SH-SY5Y (cell line): ENCODE measurements around the gene PRAC1.

ENCODE experiments used
- GATA2 ChIP-seq: IDR thresholded peaks from 2 replicates; pipeline ENCODE4 v1.6.1; 2011; ENCODE audit warnings: mild to moderate bottlenecking, low read depth, low read length
- GATA3 ChIP-seq: IDR thresholded peaks from 2 replicates; pipeline ENCODE4 v1.6.1; 2011; ENCODE audit warnings: low read depth, mild to moderate bottlenecking, low read length, moderate library complexity

The PRAC1 gene

DNA sequence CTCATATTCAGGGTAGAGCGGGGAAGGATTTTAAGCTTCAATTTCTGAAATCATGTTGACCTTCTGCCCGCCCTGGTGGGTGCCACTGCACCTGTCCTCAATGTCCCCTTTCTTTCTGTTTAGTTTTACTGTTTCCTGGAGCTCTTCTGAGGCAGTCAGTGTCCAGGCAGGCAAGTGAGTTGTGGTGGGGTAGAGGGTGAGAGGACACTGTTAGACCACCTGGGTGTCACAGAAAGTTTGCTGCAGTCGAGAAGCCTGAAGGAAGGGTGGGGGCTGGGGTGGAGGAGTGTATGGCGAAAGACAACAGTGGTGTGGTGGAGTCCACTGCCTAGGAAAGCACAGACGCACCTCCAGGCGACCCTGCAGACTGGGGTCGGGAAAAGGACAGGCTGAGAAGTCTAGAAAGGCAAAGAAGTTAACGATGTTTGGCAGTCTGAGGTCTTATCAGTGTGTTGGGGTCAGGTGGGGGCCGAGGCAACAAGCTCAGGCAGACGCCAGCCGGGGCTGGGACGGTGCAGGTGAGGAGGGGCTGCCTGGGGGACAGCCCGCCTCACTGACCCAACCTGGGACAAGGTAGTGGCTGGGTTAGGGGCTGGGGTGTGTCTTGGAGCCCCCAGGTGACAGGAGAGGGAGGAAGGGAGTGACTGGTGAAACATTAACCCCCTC lies 29.5 kb upstream of the PRAC1 start:
- TF ChIP-seq GATA3 (no peak), GATA2 (no peak)

DNA sequence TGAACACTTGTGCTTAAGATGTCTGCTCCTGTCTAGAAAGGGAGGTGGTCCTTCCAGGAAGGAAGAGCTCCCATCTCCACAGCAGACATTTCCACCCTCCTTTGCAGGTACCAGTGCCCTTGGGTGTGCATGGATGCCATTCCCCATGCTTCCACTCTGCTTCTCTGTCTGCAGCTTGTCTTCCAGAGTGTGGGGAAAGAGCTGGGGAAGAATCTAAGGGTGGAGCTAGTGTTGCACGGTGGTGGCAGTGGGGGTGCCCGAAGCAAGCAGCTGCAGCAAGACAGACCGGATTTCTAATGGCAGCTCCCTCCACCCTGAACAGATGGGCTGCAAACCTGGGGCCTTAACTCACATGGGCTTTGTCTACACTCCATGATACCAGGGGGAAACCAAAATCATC lies 28.9 kb upstream of the PRAC1 start:
- TF ChIP-seq GATA3 (no peak), GATA2 (no peak)

DNA sequence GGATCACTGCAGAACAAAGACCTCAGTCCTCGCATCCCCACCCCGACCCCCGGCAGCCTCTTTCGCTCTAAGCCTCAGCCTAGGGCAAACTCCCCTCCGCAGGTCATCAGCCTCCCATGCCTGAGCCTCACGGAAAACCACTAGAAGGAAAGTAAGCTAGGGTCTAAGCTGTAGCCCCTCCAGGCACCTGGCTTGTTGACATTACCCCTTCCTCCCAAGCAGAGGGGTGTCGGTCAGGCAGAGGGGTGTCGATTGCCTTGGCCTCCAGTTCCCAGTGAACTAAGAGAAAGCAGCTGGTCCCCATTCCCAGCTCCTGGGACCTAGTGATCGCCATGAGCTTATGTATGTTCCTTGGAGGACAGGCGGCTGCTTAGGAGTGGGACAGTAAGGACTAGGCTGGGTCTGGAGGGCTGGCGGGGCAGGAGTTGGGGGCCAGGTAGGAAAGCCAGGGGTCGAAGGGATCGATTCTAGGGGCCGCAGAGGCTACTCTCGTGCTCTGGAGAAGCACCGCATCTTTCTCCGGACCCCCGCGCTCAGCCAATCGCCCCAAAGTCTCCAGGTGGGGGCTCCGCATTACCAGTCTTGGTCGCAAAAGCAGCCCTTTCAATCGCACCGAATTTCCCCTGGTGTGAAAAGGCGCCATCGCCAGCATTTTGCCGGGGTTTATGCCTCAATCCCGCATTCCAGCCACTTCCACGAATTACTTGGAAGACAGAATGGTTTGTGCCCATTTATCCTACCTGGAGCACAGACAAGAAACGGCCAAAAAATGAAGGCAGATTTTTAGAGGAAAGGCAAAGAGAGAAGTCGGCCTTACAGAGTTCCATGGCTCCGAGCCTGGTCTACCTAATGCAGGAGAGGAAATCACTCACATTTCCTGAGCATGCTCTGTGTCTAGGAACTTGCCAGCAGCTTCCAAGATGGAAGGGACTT lies 27.6 kb upstream of the PRAC1 start:
- TF ChIP-seq GATA2 (no peak), GATA3 (no peak)

DNA sequence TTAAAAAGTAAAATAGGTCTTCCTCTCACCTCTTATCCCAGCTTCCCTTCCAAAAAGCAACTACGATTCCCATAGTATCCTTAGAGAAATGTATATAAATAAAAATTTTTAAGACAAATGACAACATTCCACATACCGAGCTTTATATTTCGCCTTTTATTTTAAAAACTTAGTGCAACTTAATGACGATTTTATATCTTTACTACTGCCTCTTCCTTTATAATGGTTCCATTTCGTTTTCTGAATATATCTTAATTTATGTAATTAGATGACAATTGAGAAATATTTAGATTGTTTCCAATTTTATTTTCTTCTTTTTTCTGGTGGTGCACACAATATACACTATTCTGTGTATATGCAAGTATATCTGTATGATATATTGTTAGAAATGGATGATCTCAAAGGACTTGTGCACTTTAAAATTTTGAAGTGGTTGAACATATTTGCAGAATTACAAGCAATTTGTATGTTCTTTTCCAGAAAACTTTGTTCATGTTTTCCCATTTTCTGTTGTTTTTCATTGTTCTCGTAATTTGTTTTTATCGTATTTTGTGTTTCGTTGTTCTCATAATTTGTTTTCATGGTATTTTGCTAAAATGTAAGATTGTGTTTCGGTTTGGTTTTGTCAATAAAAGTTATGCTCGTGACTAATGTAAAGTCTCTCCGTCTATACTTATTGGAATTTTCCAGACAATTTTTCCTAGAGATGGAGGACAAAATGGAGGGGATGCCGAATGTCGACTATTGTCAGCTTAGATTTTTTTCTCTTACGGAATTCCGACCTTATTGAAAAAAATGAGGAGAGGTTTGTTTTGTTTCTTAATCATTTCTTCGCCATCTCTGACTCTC lies 26.6 kb upstream of the PRAC1 start:
- TF ChIP-seq GATA3: no peak
- TF ChIP-seq GATA2: no peak

DNA sequence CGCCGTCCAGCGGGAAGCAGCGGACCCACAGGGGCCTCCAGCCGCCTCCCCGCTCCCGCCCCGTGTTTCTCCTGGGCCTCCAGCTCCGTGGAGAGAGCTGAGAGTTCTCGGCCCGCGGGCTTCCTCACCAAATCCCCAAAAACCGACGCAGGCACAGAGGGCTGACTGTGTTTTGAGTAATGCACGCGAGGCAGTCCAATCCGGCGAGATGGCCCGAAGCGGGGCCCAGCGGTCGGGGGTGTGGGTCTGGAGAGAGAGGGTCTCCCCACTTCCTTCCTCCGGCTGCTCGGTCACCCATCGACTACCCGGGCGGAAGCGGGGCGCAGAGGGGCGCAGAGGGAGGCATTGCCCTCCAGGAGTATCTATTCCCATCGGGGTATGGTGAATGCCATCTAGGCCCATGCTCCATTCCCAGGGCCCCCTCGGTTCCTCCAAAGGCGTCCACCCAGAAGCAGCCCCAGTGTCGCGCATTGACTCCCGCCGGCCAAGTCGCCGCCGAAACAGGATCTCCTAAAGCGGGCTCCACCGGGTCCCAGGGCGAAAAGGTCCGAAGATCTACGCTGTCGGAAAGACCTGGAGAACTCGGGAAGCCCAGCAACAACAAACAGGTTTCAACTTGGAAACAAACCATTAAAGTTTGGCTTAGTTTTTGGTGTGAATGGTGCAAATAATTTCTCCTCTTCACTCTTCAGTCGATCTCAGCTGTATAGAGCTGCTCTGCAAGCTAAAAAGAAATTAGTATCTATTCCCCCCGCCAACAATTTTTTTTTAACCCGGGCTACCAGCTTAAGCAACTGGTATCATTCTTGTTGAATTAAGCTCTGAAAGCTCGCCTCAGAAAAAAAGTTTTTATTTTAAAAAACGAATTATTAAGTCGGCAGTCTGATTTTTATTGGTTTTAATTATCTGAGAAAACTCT lies 25.4 kb upstream of the PRAC1 start:
- TF ChIP-seq GATA2: no peak
- no peak for TF ChIP-seq GATA3

DNA sequence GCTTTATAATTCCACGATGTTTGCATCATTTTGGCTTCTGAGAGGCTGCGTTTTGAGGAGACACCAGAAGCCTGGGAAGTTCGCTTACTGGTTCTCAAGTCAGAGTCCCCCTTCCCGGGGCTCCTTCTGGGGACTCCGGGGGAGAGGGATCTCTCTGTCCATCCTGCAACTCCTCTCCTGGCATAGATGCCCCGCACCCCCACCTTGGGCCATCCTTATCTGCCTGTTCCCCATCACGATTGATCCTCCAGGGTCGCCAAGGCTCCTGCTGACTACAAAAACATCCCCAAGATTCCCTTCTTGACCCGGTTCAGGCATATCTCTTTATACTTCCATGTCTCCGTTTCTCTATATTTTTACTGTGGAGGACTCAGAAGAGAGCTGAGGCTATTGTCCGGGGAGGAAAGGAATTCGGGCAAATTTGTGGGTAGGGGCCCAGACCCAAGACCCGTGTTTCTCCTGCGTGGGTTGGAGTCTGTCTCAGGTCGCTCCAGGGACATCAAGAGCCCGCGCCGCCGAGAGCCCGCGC lies 24.7 kb upstream of the PRAC1 start:
- TF ChIP-seq GATA2: no peak
- no peak for TF ChIP-seq GATA3

DNA sequence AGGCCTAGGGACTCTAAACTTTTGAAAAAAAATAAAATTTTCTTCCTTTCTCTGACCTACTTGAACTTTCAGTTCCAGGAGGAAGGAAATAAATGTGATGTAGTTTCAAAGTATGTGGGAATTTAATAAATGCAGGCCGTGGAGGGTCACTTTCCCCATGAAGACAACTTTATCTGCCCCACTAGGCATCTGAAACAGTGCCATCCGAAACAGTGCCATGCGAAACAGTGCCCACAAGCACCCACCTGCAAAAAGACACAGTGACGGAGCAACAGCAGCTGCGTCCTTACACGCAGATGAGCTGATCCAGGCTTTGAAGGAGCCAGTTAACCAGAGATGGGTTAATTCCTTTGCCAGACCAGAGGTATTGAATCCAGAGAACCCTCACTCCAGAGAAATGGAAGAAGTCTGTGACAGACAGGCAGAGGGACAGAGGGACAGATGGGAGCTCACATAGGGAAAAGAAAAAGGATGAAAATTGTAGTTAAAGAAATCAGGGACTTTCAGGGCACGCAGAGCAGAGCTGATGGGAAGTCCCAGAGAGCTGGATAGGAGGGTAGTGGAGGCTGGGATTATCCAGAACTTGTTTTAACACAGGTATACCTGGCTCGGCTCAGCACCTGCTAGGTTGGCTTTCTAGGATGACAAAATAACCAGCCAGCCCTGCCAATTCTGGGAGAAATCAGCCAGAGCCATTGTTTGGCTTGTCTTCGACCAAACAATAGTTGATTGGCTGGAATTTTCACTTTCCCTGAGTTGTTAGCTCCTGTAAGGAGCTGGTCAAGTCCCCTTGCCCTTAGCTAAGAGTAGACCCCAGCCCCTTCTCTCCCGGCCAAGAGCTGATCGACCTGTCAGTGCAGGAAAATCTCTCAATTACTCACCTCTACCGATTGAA lies 23.3 kb upstream of the PRAC1 start:
- TF ChIP-seq GATA3 (no peak), GATA2 (no peak)

DNA sequence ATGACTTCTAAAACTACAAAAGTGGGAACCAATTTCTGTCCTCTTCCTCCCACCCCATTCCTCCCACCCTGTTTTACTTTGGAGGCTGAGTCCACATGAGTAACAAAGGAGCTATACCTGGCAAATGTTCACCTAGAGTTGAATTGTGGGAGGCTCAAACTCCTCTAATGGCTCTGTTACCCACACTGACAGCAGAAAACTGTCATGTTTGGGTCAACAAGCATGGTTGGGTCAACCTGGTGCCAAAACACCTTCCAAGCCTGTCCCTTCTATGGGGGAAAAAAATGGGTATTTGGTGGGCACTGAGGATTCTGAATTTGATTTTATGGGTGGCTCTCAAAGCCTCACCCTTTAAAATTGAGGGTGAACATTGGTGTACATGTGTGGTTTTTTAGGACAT lies 18.2 kb upstream of the PRAC1 start:
- TF ChIP-seq GATA3 (no peak), GATA2 (no peak)

DNA sequence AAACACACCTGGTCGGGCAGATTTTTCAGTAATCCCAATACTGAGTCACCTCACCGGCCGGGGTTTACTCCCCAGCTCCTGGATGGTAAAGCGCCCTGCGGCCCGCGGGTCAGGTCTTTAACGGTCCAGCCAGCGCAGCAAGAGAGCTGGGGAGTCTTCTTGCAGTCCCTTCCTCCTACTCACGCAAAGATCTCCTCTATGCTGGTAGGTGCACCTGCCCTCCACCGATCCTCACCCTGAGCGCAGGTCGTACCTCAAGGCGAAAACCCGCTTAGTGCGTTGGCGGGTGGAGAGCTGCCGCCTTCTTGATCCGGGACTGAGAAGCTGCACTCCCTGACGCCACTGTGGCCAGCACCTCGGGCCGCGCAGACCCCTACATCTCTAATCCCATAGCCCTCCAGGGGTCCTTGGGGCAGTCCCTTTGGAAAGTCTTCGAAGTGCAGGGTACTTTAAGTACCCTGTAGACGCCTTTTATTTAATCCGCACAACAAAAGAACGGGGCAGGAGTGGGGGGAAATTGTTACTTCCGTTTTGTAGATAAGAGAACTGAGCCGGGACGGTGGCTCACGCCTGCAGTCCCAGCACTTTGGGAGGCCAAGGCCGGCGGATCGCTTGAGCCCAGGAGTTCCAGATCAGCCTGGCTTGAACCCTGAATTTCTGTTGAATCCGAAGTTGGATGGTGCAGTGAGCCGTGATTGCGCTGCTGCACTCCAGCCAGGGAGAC lies 16.6 kb upstream of the PRAC1 start:
- TF ChIP-seq GATA3: no peak
- TF ChIP-seq GATA2: no peak

DNA sequence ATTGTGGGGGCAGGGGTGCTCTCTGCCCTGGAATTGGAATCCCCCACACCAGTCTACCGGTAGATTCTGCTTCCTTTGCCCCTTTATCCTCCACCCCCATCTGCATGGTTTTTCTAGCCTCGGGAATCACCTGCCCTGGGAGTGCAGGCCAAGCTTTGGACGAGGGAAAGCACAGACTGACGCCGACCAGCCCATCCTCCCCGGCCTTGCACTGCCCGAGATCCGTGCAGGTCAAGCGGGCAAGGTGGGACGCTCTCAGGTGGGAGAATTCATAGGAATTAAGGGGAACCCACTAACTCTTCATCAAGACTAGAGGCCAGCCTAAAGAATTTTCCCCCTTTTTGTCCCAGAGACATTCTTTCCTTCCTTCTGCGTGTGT lies 16.1 kb upstream of the PRAC1 start:
- TF ChIP-seq GATA2: no peak
- no peak for TF ChIP-seq GATA3

DNA sequence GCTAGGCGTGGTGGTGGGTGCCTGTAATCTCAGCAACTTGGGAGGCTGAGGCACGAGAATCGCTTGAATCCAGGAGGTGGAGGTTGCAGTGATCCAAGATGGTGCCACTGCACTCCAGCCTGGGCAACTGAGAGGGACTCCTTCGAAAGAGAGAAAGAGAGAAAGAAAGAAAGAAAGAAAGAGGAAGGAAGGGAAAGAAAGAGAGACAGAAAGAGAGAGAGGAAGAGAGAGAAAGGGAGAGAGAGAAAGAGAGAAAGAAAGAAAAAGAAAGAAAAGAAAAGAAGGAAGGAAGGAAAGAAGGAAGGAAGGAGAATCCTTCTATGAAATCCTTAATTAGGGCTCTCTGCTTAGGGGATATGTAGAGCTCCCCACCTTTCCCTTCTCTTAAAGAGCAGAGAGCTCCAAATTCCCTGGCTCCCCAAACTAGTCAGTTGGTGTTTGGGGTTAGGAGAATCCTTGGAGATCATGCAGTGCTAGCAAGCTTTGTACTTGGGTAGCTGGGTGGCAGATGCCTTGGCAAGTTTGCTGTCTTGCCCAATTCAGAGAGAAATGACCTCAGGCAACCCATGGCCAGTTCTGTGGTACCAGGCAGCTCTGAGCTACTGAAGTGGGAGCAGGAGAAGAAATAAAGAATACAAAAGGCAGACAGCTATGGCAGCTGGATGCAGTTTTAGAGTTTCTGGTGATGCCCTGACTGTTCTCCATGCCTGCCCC lies 15.2 kb upstream of the PRAC1 start:
- TF ChIP-seq GATA2: no peak
- no peak for TF ChIP-seq GATA3

DNA sequence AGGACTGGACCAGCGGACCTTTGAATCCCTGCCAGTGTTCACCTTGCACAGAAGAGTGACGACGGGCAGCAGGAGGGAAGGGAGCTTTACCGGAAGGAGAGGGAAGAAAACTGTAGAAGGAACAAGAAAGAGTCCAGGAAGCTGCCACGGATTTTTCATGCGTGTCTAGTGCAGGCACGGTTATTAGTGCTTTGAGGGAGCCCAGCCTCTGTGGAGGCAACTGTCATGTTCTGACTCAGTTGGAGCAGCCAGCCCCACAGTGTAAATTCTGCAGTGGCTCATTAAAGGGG lies 12.7 kb upstream of the PRAC1 start:
- no peak for TF ChIP-seq GATA3
